ENCODE data around the gene FXN.

FXN gene

GRCh38 chr9:69141851-69142250 lies 106.3 kb downstream of the FXN start:
- DNase-seq (ENCODE audit: low spot score) = no peak

DNA sequence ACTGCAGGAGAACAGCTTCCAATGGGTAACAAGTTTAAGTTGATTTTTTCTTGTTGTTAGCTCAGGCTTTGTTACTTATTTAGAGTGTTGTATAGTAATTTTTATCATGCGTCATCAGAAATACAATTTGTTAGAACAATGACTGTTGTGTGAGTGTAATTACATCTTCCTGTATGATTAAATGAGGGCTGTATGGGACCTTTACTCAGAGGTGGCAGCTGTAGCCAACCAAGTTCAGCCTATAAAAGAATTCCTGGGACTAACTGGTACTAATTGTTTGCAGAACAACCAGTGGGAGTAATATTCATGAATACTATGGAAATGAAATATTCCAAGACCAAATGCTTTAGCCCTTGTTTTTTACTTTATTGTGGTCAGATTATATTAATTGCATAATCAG lies 107.7 kb downstream of the FXN start:
- DNase-seq (ENCODE audit: low spot score) = no peak

DNA sequence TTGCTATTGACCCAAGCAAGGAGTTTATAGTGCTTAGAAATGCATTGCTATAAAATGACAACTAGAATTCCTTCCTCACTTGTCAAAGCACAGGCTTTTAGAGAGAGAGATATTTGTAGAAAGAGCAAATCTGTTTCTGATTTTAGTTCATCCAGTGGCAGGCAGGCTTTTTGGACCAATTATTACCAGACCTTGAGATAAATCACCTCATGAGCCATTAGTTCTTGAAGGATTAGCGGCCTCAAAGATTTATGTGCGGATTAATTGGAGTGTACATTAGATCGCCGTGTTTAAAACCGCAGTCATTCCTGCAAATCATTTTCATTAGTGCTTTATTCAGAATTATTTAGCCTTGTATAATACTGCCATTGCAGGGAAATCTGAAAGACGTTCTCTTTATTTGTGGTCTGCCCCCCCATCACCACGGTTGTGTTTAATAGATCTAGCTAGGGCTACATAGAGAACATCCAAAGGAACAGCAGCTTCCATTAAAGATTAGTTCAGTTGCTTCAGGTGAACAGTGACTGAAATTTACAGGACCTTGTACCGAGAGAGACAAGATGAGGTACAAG lies 109.7 kb downstream of the FXN start:
- DNase-seq (ENCODE audit: low spot score) = no peak

DNA sequence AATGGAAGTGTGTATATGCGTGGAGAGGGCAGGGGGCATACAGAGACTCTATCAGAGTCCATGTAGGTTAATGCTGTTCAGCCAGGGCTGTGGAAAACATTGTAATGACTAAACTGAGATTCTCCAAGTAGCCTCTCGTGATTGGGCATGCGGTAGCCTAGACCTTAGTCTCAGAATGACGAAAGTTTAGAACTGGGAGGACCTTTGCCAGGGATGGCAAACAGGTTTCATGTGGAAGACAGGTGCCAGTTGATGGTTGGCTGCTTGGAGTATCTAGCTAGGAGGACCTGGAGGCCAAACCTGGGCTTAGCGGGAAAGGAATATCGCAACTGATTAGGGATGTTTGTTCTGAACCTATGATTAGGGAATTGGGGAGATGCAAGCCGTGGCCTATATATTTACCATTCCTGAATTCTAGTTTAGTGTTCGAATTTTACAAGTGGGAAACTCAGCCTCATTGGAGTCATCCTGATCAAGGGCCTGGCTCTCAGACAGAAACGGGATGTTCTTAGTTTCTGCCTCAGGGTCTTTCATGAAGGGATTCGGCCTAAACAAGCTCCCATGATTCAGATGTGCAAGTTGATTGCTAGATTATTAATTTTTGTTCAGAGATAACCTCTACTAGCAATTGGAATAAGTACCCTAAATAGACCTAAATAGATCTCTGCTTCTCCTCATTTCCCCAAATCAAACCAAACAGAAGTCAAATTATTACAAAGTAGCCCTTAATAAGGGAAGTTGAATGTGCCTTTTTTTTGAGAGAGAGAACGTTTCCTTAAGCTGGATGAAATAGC lies 111.7 kb downstream of the FXN start:
- DNase-seq (ENCODE audit: low spot score) = no peak

- peak; percentile 30 for DNase-seq (ENCODE audit: low spot score)
Measured at GRCh38 chr9:69149321-69149807, 113.8 kb downstream of the FXN start.

Measured in kidney tubule cell (primary cell).